Stomach (tissue), 9 donors: Measurements from ENCODE around the gene USP46. TPM values are rescaled to one million over a fixed set of nuclear protein-coding genes. Genes with fewer than 3 reads are reported as not detected.

Source experiments
- DNase-seq, 2 donors: peaks; one replicate each; pipeline versions ENCODE4 v3.0.0 to v3.0.0-alpha.2; 2013 to 2019
- H3K27ac ChIP-seq, 5 donors: fragments of 200-600 bp in 4 of 5; sonication (generic) in 4 of 5; one replicate each; pipeline ENCODE4 v1.5.1; 2013 to 2019; ENCODE audit warnings: mild to moderate bottlenecking in 1 of 5, moderate library complexity in 1 of 5
- H3K27me3 ChIP-seq, 3 donors: fragments of 200-600 bp; sonication (generic); one replicate each; pipeline ENCODE4 v1.5.1; 2017 to 2019; ENCODE audit warnings: mixed run types in 1 of 3
- H3K36me3 ChIP-seq, 4 donors: fragments of 200-600 bp; sonication (generic); 1 replicate in 3 of 4; 2 replicates in 1 of 4; pipeline ENCODE4 v1.5.1; 2016 to 2019
- H3K4me1 ChIP-seq, 4 donors: fragments of 200-600 bp; sonication (generic); one replicate each; pipeline ENCODE4 v1.5.1; 2016 to 2019
- H3K4me3 ChIP-seq, 4 donors: fragments of 200-600 bp; sonication (generic) in 3 of 4; one replicate each; pipeline ENCODE4 v1.5.1; 2016 to 2019; ENCODE audit warnings: mild to moderate bottlenecking in 1 of 4
- H3K9me3 ChIP-seq, 4 donors: fragments of 200-600 bp; sonication (generic); one replicate each; pipeline ENCODE4 v1.5.1; 2016 to 2019
- CTCF ChIP-seq, 7 experiments: fragments of 450-650 bp in 4 of 7; fragments of 200-600 bp in 3 of 7; sonication (generic) in 3 of 7; IDR thresholded peaks; one replicate each; pipeline ENCODE4 v1.5.1; 2016 to 2019; ENCODE audit warnings: antibody characterized with exemption in 7 of 7, control low read depth in 2 of 7, mild to moderate bottlenecking in 1 of 7
- EP300 ChIP-seq: sonication (generic); formaldehyde crosslinking; IDR thresholded peaks from one replicate; pipeline ENCODE4 v1.6.1; 2017; ENCODE audit warnings: antibody characterized with exemption
- POLR2A ChIP-seq, 4 donors: fragments of 450-650 bp; IDR thresholded peaks; one replicate each; pipeline ENCODE4 v1.6.1; 2016; ENCODE audit warnings: antibody characterized with exemption in 4 of 4, control low read depth in 2 of 4, mild to moderate bottlenecking in 1 of 4, moderate library complexity in 1 of 4
- POLR2AphosphoS5 ChIP-seq, 3 donors: sonication (generic); formaldehyde crosslinking; IDR thresholded peaks; one replicate each; pipeline ENCODE4 v1.6.1; 2016; ENCODE audit warnings: antibody characterized with exemption in 3 of 3
- WGBS, 5 donors: extraction: QIAGEN DNeasy Blood & Tissue Kit in 3 of 5; methylation state at CpG; one replicate each; pipeline versions ENCODE4 v1.1.5 to v1.1.7; 2013 to 2018; 5-methylcytosine and 5-hydroxymethylcytosine counted together
- intact Hi-C: fragments of 100-400 bp; cut with DNase I; formaldehyde crosslinking; loops from one replicate; pipeline ENCODE4 v1.15.1; 2023; ENCODE audit warnings: low total_unique reads
- polyA plus RNA-seq, 3 donors: library from polyadenylated mRNA; stranded (reverse); fragments of 200-250 nt; gene quantifications; one replicate each; pipeline ENCODE4 v1.2.3, GENCODE V29; 2013
- total RNA-seq, 5 donors: library from RNA; depleted of rRNA; stranded (reverse); fragments of >200 nt; gene quantifications; one replicate each; pipeline versions ENCODE4 v1.1.0 to v1.2.3, GENCODE V29; 2014 to 2016
- donor health status: healthy with polysubstance abuse.
- donor health status: Bipolar disorder and iron deficiency.
- donor health status: healthy.

Gene USP46
- total and polyA plus RNA-seq, 8 donors: 2.7 to 36.5 (median 7.0) TPM

GRCh38 chr4:52665592-52665991, 6.5 kb upstream of the USP46 start:
- TF ChIP-seq POLR2AphosphoS5 (IDR thresholded peaks at IDR 0.05) (no peak), CTCF (IDR thresholded peaks at IDR 0.05) (peak in 3 of 7 experiments; percentile 15 to 55 (median 20)), POLR2A (IDR thresholded peaks at IDR 0.05) (no peak), EP300 (no peak)
- Histone ChIP-seq H3K4me3 (no peak overlapping the region), H3K27me3 (no peaks in the 10 kb centered on the region), H3K36me3 (no peaks in the 10 kb centered on the region), H3K9me3 (no peaks in the 10 kb centered on the region), H3K4me1 (peaks cover 0 to 4% (median 2%) of the 10 kb centered on the region in 4 donors), H3K27ac (no peak overlapping the region)
- DNase-seq: peak in 1 of 2 donors; percentile 35
- intact Hi-C loops: loop anchor here (10.0 kb wide), 1 partner anchor 49 kb away; no protein-coding TSS in a partner anchor
- WGBS, 5 donors: 12 to 43% (median 32%) methylated on average over 2 of the region's 2 CpGs

- no peaks in the 10 kb centered on the region for H3K36me3 ChIP-seq
- peaks cover 0 to 9% (median 9%) of the 10 kb centered on the region in 4 donors for H3K4me1 ChIP-seq
- intact Hi-C loops: loop anchor here (10.0 kb wide), 1 partner anchor 50 kb away; no protein-coding TSS in a partner anchor
- H3K9me3 ChIP-seq: no peaks in the 10 kb centered on the region
- H3K27me3 ChIP-seq: no peaks in the 10 kb centered on the region
- TF ChIP-seq EP300: no peak
- no peak for TF ChIP-seq POLR2AphosphoS5 (IDR thresholded peaks at IDR 0.05)
- no peak for TF ChIP-seq CTCF (IDR thresholded peaks at IDR 0.05)
- TF ChIP-seq POLR2A (IDR thresholded peaks at IDR 0.05): no peak
- H3K4me3 ChIP-seq: no peak overlapping the region
- no peak overlapping the region for H3K27ac ChIP-seq
- DNase-seq: no peak
These were observed 5.4 kb upstream of the USP46 start for GRCh38 chr4:52664479-52664878.

GRCh38 chr4:52661966-52662690, 3.0 kb upstream of the USP46 start:
- 78 to 87% (median 83%) methylated on average over 4 of the region's 4 CpGs for WGBS, 5 donors
- H3K27me3 ChIP-seq: no peaks in the 10 kb centered on the region
- peaks cover 12 to 24% (median 23%) of the 10 kb centered on the region in 4 donors for H3K4me1 ChIP-seq
- TF ChIP-seq POLR2A (IDR thresholded peaks at IDR 0.05): no peak
- TF ChIP-seq EP300: no peak
- TF ChIP-seq POLR2AphosphoS5 (IDR thresholded peaks at IDR 0.05): no peak
- H3K36me3 ChIP-seq: no peaks in the 10 kb centered on the region
- no peak overlapping the region for H3K4me3 ChIP-seq
- DNase-seq: no peak
- intact Hi-C loops: loop anchor here (10.0 kb wide), 1 partner anchor 53 kb away; no protein-coding TSS in a partner anchor
- H3K9me3 ChIP-seq: no peaks in the 10 kb centered on the region
- no peak overlapping the region for H3K27ac ChIP-seq

GRCh38 chr4:52660643-52661042, 1.5 kb upstream of the USP46 start:
- Histone ChIP-seq H3K27ac (peak overlapping the region in 1 of 5 donors; percentile 98), H3K4me3 (no peak overlapping the region), H3K27me3 (no peaks in the 10 kb centered on the region), H3K36me3 (no peaks in the 10 kb centered on the region), H3K4me1 (peaks cover 22 to 39% (median 33%) of the 10 kb centered on the region in 4 donors), H3K9me3 (no peaks in the 10 kb centered on the region)
- no peak for DNase-seq
- intact Hi-C loops: loop anchor here (10.0 kb wide), 1 partner anchor 54 kb away; no protein-coding TSS in a partner anchor
- TF ChIP-seq POLR2A (IDR thresholded peaks at IDR 0.05) (no peak), POLR2AphosphoS5 (IDR thresholded peaks at IDR 0.05) (no peak), EP300 (no peak), CTCF (IDR thresholded peaks at IDR 0.05) (no peak)
- 74 to 87% (median 83%) methylated on average over 6 of the region's 6 CpGs for WGBS, 5 donors
